HepG2 (cell line): ENCODE data around the gene UPK1A.

ENCODE experiments used
- CC2D1A ChIP-seq: sonication (generic); formaldehyde crosslinking; IDR thresholded peaks from 2 replicates; pipeline ENCODE4 v1.8.1; 2023; ENCODE audit warnings: mild to moderate bottlenecking, missing genetic modification reagents
- CEBPB ChIP-seq: IDR thresholded peaks from 2 replicates; pipeline ENCODE4 v1.6.1; 2011; ENCODE audit warnings: low read depth, low read length, improper control_type of control experiment, borderline replicate concordance
- EP300 ChIP-seq, 3 experiments: sonication (generic) in 1 of 3; formaldehyde crosslinking in 1 of 3; IDR thresholded peaks; 2 replicates each; pipeline versions ENCODE4 v1.5.1 to v1.6.1; 2011 to 2020; ENCODE audit warnings: low read depth in 2 of 3, low read length in 2 of 3, borderline replicate concordance in 1 of 3, improper control_type of control experiment in 1 of 3, mild to moderate bottlenecking in 1 of 3, missing genetic modification reagents in 1 of 3, moderate library complexity in 1 of 3
- GPN1 ChIP-seq: sonication (generic); formaldehyde crosslinking; IDR thresholded peaks from 2 replicates; pipeline ENCODE4 v1.5.1; 2020; ENCODE audit warnings: missing genetic modification reagents, borderline replicate concordance
- HOXA7 ChIP-seq: sonication (generic); formaldehyde crosslinking; IDR thresholded peaks from 2 replicates; pipeline ENCODE4 v1.8.1; 2022; ENCODE audit warnings: mild to moderate bottlenecking, missing genetic modification reagents, moderate library complexity
- MAFG ChIP-seq: sonication (generic); formaldehyde crosslinking; IDR thresholded peaks from 2 replicates; pipeline ENCODE4 v1.5.1; 2020; ENCODE audit warnings: mild to moderate bottlenecking, missing genetic modification reagents
- POLR2AphosphoS5 ChIP-seq: IDR thresholded peaks from 2 replicates; pipeline ENCODE4 v1.6.1; 2012; ENCODE audit warnings: low read depth, low read length
- SMARCE1 ChIP-seq: fragments of 450-650 bp; IDR thresholded peaks from 2 replicates; pipeline ENCODE4 v1.6.1; 2017; ENCODE audit warnings: borderline replicate concordance
- THAP11 ChIP-seq: IDR thresholded peaks from 2 replicates; pipeline ENCODE4 v1.6.1; 2016; ENCODE audit warnings: missing biosample characterization, missing genetic modification reagents
- ZC3H4 ChIP-seq: sonication (generic); formaldehyde crosslinking; IDR thresholded peaks from 2 replicates; pipeline ENCODE4 v1.4.0; 2020; ENCODE audit warnings: missing genetic modification reagents, borderline replicate concordance
- ZMYM3 ChIP-seq: sonication (generic); formaldehyde crosslinking; IDR thresholded peaks from 2 replicates; pipeline ENCODE4 v1.5.1; 2020; ENCODE audit warnings: mild to moderate bottlenecking, missing genetic modification reagents
- ZNF775 ChIP-seq: sonication (generic); formaldehyde crosslinking; IDR thresholded peaks from 2 replicates; pipeline ENCODE4 v1.4.0; 2020; ENCODE audit warnings: missing genetic modification reagents, mild to moderate bottlenecking, moderate library complexity, borderline replicate concordance
- TF ChIP-seq, protein P1 (sequence below): sonication (generic); formaldehyde crosslinking; IDR thresholded peaks from 2 replicates; pipeline ENCODE4 v1.5.0; 2020; ENCODE audit warnings: mild to moderate bottlenecking, missing genetic modification reagents, moderate library complexity
- TF ChIP-seq, protein P2 (sequence below): sonication (generic); formaldehyde crosslinking; IDR thresholded peaks from 2 replicates; pipeline ENCODE4 v1.4.0; 2020; ENCODE audit warnings: low read depth, missing genetic modification reagents

DNA sequence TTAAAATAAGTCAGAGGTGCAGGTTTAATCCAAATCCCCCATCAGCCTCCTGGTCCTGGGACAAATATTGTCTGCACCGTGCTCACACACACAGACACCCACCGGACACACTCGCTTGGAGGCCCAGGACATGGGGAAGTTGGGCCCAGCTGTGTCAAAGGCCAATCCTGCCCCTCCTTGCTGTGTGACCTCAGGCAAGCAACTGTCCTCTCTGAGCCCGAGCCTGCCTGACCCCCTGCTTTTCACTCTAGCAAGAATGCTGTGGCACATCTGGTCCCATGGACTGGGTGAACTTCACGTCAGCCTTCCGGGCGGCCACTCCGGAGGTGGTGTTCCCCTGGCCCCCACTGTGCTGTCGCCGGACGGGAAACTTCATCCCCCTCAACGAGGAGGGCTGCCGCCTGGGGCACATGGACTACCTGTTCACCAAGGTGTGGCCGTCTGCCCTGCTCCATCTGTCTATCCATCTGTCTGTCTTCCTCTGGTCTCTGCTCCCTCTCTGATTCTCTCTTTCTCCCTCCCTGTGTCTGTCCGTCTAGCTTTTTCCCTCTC lies 9.3 kb downstream of the UPK1A start:
- no peak for TF ChIP-seq POLR2AphosphoS5
- TF ChIP-seq, protein P1, sequence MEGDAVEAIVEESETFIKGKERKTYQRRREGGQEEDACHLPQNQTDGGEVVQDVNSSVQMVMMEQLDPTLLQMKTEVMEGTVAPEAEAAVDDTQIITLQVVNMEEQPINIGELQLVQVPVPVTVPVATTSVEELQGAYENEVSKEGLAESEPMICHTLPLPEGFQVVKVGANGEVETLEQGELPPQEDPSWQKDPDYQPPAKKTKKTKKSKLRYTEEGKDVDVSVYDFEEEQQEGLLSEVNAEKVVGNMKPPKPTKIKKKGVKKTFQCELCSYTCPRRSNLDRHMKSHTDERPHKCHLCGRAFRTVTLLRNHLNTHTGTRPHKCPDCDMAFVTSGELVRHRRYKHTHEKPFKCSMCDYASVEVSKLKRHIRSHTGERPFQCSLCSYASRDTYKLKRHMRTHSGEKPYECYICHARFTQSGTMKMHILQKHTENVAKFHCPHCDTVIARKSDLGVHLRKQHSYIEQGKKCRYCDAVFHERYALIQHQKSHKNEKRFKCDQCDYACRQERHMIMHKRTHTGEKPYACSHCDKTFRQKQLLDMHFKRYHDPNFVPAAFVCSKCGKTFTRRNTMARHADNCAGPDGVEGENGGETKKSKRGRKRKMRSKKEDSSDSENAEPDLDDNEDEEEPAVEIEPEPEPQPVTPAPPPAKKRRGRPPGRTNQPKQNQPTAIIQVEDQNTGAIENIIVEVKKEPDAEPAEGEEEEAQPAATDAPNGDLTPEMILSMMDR (CRISPR knock-in tag), result no peak
- TF ChIP-seq ZC3H4 (CRISPR knock-in tag), result no peak
- TF ChIP-seq, protein P2, sequence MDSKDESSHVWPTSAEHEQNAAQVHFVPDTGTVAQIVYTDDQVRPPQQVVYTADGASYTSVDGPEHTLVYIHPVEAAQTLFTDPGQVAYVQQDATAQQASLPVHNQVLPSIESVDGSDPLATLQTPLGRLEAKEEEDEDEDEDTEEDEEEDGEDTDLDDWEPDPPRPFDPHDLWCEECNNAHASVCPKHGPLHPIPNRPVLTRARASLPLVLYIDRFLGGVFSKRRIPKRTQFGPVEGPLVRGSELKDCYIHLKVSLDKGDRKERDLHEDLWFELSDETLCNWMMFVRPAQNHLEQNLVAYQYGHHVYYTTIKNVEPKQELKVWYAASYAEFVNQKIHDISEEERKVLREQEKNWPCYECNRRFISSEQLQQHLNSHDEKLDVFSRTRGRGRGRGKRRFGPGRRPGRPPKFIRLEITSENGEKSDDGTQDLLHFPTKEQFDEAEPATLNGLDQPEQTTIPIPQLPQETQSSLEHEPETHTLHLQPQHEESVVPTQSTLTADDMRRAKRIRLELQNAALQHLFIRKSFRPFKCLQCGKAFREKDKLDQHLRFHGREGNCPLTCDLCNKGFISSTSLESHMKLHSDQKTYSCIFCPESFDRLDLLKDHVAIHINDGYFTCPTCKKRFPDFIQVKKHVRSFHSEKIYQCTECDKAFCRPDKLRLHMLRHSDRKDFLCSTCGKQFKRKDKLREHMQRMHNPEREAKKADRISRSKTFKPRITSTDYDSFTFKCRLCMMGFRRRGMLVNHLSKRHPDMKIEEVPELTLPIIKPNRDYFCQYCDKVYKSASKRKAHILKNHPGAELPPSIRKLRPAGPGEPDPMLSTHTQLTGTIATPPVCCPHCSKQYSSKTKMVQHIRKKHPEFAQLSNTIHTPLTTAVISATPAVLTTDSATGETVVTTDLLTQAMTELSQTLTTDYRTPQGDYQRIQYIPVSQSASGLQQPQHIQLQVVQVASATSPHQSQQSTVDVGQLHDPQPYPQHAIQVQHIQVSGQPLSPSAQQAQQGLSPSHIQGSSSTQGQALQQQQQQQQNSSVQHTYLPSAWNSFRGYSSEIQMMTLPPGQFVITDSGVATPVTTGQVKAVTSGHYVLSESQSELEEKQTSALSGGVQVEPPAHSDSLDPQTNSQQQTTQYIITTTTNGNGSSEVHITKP (CRISPR knock-in tag), result no peak
- no peak for TF ChIP-seq CEBPB
- no peak for TF ChIP-seq ZNF775 (CRISPR knock-in tag)
- TF ChIP-seq CC2D1A (CRISPR knock-in tag), result no peak
- no peak for TF ChIP-seq GPN1 (CRISPR knock-in tag)
- TF ChIP-seq SMARCE1, result no peak
- no peak for TF ChIP-seq HOXA7 (CRISPR knock-in tag)
- no peak for TF ChIP-seq MAFG (CRISPR knock-in tag)
- no peak for TF ChIP-seq THAP11 (CRISPR knock-in tag)
- TF ChIP-seq ZMYM3 (CRISPR knock-in tag), result peak; percentile 73
- no peak for TF ChIP-seq EP300 (IDR thresholded peaks at IDR 0.05; ENCODE audit: low read depth in 2 of 2, low read length in 2 of 2)
- TF ChIP-seq EP300 (CRISPR knock-in tag; IDR thresholded peaks at IDR 0.05; ENCODE audit: borderline replicate concordance), result no peak
